GM23248 (cell line): ENCODE measurements around the gene EIF4G3. TPM values are rescaled to one million over a fixed set of nuclear protein-coding genes. Genes with fewer than 3 reads are reported as not detected.

Experiments used
- DNase-seq: peaks from one replicate; pipeline ENCODE4 v3.0.0-alpha.2; 2015
- H2AFZ ChIP-seq: fragments of 200-600 bp; sonication (generic); 2 replicates; pipeline ENCODE4 v1.6.1; 2016; ENCODE audit warnings: antibody characterized with exemption
- H3F3A ChIP-seq: fragments of 200-600 bp; sonication (generic); 2 replicates; pipeline ENCODE4 v1.6.1; 2016; ENCODE audit warnings: mild to moderate bottlenecking, antibody characterized with exemption, mixed run types; ENCODE audit not compliant: insufficient read depth
- H3K27ac ChIP-seq: fragments of 200-600 bp; sonication (generic); 2 replicates; pipeline ENCODE4 v1.5.1; 2016; ENCODE audit warnings: mild to moderate bottlenecking
- H3K27me3 ChIP-seq: fragments of 200-600 bp; sonication (generic); replicated peaks from 2 replicates; pipeline ENCODE4 v1.6.1; 2016; ENCODE audit warnings: mild to moderate bottlenecking; ENCODE audit not compliant: insufficient read depth
- H3K36me3 ChIP-seq: fragments of 200-600 bp; sonication (generic); 2 replicates; pipeline ENCODE4 v1.6.1; 2016; ENCODE audit warnings: low read depth, mild to moderate bottlenecking
- H3K4me1 ChIP-seq: fragments of 200-600 bp; sonication (generic); 2 replicates; pipeline ENCODE4 v1.6.1; 2016; ENCODE audit warnings: mild to moderate bottlenecking; ENCODE audit not compliant: insufficient read depth
- H3K4me2 ChIP-seq: fragments of 200-600 bp; sonication (generic); one replicate; pipeline ENCODE4 v1.6.1; 2016; ENCODE audit warnings: mild to moderate bottlenecking; ENCODE audit not compliant: unreplicated experiment
- H3K4me3 ChIP-seq: fragments of 200-600 bp; sonication (generic); 2 replicates; pipeline ENCODE4 v1.5.1; 2016; ENCODE audit warnings: mild to moderate bottlenecking
- H3K79me2 ChIP-seq: fragments of 200-600 bp; sonication (generic); 2 replicates; pipeline ENCODE4 v1.6.1; 2016; ENCODE audit warnings: mild to moderate bottlenecking; ENCODE audit not compliant: insufficient read depth
- H3K9ac ChIP-seq: fragments of 200-600 bp; sonication (generic); 2 replicates; pipeline ENCODE4 v1.6.1; 2016; ENCODE audit warnings: mild to moderate bottlenecking
- H3K9me2 ChIP-seq: fragments of 200-600 bp; sonication (generic); 2 replicates; pipeline ENCODE4 v1.6.1; 2016; ENCODE audit warnings: mixed run types, mild to moderate bottlenecking, moderate library complexity; ENCODE audit not compliant: insufficient read depth
- H3K9me3 ChIP-seq: fragments of 200-600 bp; sonication (generic); one replicate; pipeline ENCODE4 v1.6.1; 2017; ENCODE audit warnings: low read depth
- H4K20me1 ChIP-seq: fragments of 200-600 bp; sonication (generic); 2 replicates; pipeline ENCODE4 v1.6.0; 2016; ENCODE audit not compliant: insufficient read depth
- EZH2 ChIP-seq: fragments of 200-600 bp; sonication (generic); IDR thresholded peaks from 2 replicates; pipeline ENCODE4 v1.6.1; 2018; ENCODE audit warnings: antibody characterized with exemption, mild to moderate bottlenecking; ENCODE audit not compliant: insufficient read depth, poor library complexity, severe bottlenecking
- EZH2phosphoT487 ChIP-seq: fragments of 200-600 bp; sonication (generic); IDR thresholded peaks from 2 replicates; pipeline ENCODE4 v1.6.1; 2018; ENCODE audit warnings: antibody characterized with exemption, moderate library complexity, mild to moderate bottlenecking, low read depth; ENCODE audit not compliant: insufficient read depth
- WGBS, 2 experiments: methylation state at CpG; one replicate each; pipeline ENCODE4 v1.1.6; 2015 to 2017; ENCODE audit warnings: low lambda C conversion rate in 2 of 2, low coverage in 1 of 2; ENCODE audit errors: missing lambda C conversion rate in 2 of 2; 5-methylcytosine and 5-hydroxymethylcytosine counted together
- in situ Hi-C: fragments of 300-500 bp; cut with MboI; formaldehyde crosslinking; loops from 2 replicates; pipeline ENCODE4 v1.15.0; 2020
- polyA plus RNA-seq: library from polyadenylated mRNA; unstranded; fragments of >200 nt; fragmentation: Nextera tagmentation; extraction: Ambion mirVana; gene quantifications from 2 replicates; pipeline ENCODE4 v1.2.1, GENCODE V29; 2016
- total RNA-seq: library from RNA; depleted of rRNA; stranded (reverse); fragments of >200 nt; shearing (Covaris generic); gene quantifications from 2 replicates; pipeline ENCODE4 v1.2.3, GENCODE V29; 2014

The EIF4G3 gene
- total and polyA plus RNA-seq, 2 experiments from 2014 or later, result 24.0 to 43.1 TPM

GRCh38 chr1:20992322-20993056 is 184.2 kb downstream of the EIF4G3 start:
- Histone ChIP-seq H2AFZ (no peak overlapping the region), H3K79me2 (peaks cover 79% of the 10 kb centered on the region), H3K4me1 (peaks cover 13% of the 10 kb centered on the region), H3K4me2 (peak overlapping the region; percentile 43), H3K9me3 (no peaks in the 10 kb centered on the region), H3K27ac (peak overlapping the region; percentile 19; the same call in 1 of the 2 replicates), H3K27me3 (no peaks in the 10 kb centered on the region), H3F3A (peaks cover 14% of the 10 kb centered on the region), H3K36me3 (no peaks in the 10 kb centered on the region), H3K4me3 (no peak overlapping the region), H3K9ac (no peak overlapping the region), H3K9me2 (no peaks in the 10 kb centered on the region), H4K20me1 (peaks cover 4% of the 10 kb centered on the region; the same call in 1 of the 2 replicates)
- DNase-seq, result peak; percentile 55
- 94 to 100% methylated on average over 2 of the region's 2 CpGs for WGBS, 2 experiments
- TF ChIP-seq EZH2 (no peak), EZH2phosphoT487 (no peak)
- in situ Hi-C loops, result loop anchor here (25.0 kb wide), 1 partner anchor 195 kb away; the partner anchor contains the start of gene EIF4G3

- Histone ChIP-seq H3K4me3 (no peak overlapping the region), H3K4me1 (peaks cover 13% of the 10 kb centered on the region), H3K9ac (no peak overlapping the region), H3K27me3 (no peaks in the 10 kb centered on the region), H4K20me1 (peaks cover 4% of the 10 kb centered on the region; the same call in 1 of the 2 replicates), H3K36me3 (no peaks in the 10 kb centered on the region), H3K4me2 (no peak overlapping the region), H3K79me2 (peaks cover 90% of the 10 kb centered on the region), H2AFZ (no peak overlapping the region), H3K9me3 (no peaks in the 10 kb centered on the region), H3F3A (peaks cover 14% of the 10 kb centered on the region), H3K27ac (no peak overlapping the region), H3K9me2 (no peaks in the 10 kb centered on the region)
- in situ Hi-C loops, result loop anchor here (25.0 kb wide), 1 partner anchor 198 kb away; the partner anchor contains the start of gene EIF4G3
- DNase-seq, result no peak
- WGBS, 2 experiments, result 96 to 99% methylated on average over 6 of the region's 6 CpGs
- TF ChIP-seq EZH2phosphoT487 (no peak), EZH2 (no peak)
Measured at GRCh38 chr1:20988943-20989342, 187.8 kb downstream of the EIF4G3 start.

DNA sequence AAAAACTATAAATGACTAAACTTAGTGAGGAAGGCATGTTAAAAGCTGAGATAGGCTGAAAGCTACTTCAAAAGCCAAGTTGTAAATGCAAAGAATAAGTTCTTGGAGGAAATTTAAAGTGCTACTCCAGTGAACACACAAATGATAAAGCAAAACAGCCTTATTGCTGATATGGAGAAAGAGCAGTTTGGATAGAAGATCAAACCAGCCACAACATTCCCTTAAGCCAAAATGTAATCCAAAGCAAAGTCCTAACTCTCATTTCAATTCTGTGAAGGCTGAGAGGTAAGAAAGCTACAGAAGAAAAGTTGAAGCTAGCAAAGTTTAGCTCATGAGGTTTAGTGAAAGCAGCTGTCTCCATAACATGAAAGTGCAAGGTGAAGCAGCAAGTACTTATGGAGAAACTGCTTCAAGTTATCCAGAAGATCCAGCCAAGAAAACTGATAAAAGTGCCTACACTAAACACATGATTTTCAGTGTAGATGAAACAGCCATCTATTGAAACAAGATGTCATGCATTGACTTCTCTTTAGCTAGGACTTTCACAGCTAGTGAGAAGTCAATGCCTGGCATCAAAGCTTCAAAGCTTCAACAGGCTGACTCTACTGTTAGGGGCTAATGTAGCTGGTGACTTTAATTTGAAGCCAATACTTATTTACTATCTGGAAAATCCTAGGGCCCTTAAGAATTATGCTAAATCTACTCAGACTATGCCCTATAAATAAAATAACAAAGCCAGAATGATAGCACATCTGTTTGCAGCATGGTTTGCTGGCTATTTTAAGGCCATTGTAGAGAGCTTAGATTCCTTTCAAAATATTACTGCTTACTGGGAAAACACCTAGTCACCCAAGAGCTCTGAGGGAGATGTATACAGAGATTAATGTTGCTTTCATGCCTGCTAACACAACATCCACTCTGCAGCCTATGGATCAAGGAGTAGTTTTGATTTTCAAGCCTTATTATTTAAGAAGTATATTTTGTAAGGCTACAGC is 188.6 kb downstream of the EIF4G3 start:
- Histone ChIP-seq H3K79me2 (peaks cover 90% of the 10 kb centered on the region), H4K20me1 (peaks cover 5% of the 10 kb centered on the region; the same call in 1 of the 2 replicates), H3K27ac (no peak overlapping the region), H3K27me3 (no peaks in the 10 kb centered on the region), H3K9me3 (no peaks in the 10 kb centered on the region), H3K36me3 (no peaks in the 10 kb centered on the region), H3K4me3 (no peak overlapping the region), H2AFZ (no peak overlapping the region), H3K9me2 (no peaks in the 10 kb centered on the region), H3K9ac (no peak overlapping the region), H3F3A (peaks cover 19% of the 10 kb centered on the region), H3K4me1 (peaks cover 14% of the 10 kb centered on the region), H3K4me2 (no peak overlapping the region)
- no peak for TF ChIP-seq EZH2phosphoT487
- no peak for TF ChIP-seq EZH2
- in situ Hi-C loops, result loop anchor here (25.0 kb wide), 1 partner anchor 199 kb away; the partner anchor contains the start of gene EIF4G3
- no peak for DNase-seq

DNA sequence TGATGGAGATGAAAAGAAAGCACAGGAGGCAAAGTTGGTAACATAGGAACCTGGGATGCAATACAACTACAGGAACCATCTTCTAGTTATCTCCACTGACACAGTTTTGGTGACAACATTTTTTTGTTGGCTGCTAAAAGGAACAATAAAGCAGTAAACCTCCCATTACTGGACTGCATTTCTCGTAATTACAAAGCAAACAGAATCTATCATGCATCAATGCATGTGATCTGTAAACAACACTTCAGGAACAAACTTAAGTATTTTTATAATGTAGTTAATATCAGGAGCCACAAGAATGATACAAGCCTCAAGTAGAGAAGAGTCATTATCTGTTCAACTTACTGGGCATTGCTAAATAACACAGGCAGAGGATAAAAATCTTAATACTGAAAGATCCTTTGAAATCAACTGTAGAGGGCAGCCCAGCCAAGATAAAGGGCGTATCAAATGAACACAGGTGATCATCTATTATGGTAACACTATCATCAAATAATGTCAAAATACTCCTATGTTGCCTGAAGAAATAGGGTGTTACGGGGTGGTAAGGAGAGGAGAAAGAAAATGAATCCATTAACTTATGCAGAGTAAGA is 193.3 kb downstream of the EIF4G3 start:
- no peak overlapping the region for H3K4me3 ChIP-seq
- no peak overlapping the region for H3K9ac ChIP-seq
- WGBS, 2 experiments, result 91 to 94% methylated on average over 3 of the region's 3 CpGs
- peaks cover 24% of the 10 kb centered on the region for H3F3A ChIP-seq
- no peak for DNase-seq
- H3K4me2 ChIP-seq, result no peak overlapping the region
- H3K27ac ChIP-seq, result no peak overlapping the region
- H4K20me1 ChIP-seq, result peaks cover 11% of the 10 kb centered on the region; the same call in 1 of the 2 replicates
- in situ Hi-C loops, result loop anchor here (25.0 kb wide), 1 partner anchor 204 kb away; the partner anchor contains the start of gene EIF4G3
- H2AFZ ChIP-seq, result no peak overlapping the region
- H3K9me2 ChIP-seq, result no peaks in the 10 kb centered on the region
- no peaks in the 10 kb centered on the region for H3K9me3 ChIP-seq
- no peaks in the 10 kb centered on the region for H3K36me3 ChIP-seq
- TF ChIP-seq EZH2 (no peak), EZH2phosphoT487 (no peak)
- peaks cover 16% of the 10 kb centered on the region for H3K4me1 ChIP-seq
- peaks cover 86% of the 10 kb centered on the region for H3K79me2 ChIP-seq
- H3K27me3 ChIP-seq, result no peaks in the 10 kb centered on the region
